ENCODE results near the gene FMNL3.
A peak's percentile ranks its signal among the peaks of the same experiment; 100 is the strongest.
"Not testable (repeated sequence)": the region's sequence is repeated elsewhere in the genome, so short reads cannot be mapped to it uniquely, and the experiment has no call there.

Gene FMNL3

DNA sequence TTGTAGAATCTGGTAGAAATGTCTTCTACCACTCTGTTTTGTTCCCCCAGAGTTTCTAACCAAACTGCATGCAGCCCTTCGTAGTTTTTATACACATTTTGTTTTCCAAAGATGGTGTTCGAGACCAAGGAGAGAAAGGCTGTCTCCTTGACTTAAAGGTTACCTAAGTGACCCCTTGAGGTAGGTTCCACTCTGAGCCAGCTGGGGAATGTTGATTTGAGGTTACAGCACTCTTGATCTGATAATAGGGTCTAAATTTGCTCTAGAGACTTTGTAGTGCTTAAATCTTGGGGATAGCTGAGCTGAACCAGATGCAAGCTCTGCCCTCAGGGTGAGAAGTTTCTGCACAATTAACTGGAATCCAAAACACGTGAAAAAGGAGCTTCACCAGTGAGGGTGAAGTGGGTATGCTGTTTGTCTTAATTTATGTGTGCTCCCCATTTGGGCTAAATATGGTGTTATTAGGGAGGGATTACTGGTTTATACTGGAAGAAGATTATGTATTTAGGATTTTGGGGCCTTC is 37.2 kb upstream of the FMNL3 start:
- TF ChIP-seq CTCF (conservative IDR thresholded peaks at IDR 0.05; ENCODE audit: low read depth, low read length), result no peak
- H3K4me3 ChIP-seq (ENCODE audit: low read length), result no peak overlapping the region
- no peak for DNase-seq (ENCODE audit: low read depth)

- peak overlapping the region; percentile 98 for H3K4me3 ChIP-seq (ENCODE audit: low read length)
- TF ChIP-seq CTCF (conservative IDR thresholded peaks at IDR 0.05; ENCODE audit: low read depth, low read length), result no peak
- peak; percentile 51 for DNase-seq (ENCODE audit: low read depth)
Observed at GRCh38 chr12:49741882-49742620, 34.8 kb upstream of the FMNL3 start.

- peak; percentile 100 for DNase-seq (ENCODE audit: low read depth)
- peak within 1 kb of the TSS; percentile 98 for H3K4me3 ChIP-seq (ENCODE audit: low read length)
- peak; percentile 96 for TF ChIP-seq CTCF (conservative IDR thresholded peaks at IDR 0.05; ENCODE audit: low read depth, low read length)
Observed at GRCh38 chr12:49740930-49741881, 34.0 kb upstream of the FMNL3 start, which contains the start of gene TMBIM6. Gene TMBIM6 (plus strand): TSS chr12:49741557. CDS start chr12:49752494, 10,937 bp downstream.

DNA sequence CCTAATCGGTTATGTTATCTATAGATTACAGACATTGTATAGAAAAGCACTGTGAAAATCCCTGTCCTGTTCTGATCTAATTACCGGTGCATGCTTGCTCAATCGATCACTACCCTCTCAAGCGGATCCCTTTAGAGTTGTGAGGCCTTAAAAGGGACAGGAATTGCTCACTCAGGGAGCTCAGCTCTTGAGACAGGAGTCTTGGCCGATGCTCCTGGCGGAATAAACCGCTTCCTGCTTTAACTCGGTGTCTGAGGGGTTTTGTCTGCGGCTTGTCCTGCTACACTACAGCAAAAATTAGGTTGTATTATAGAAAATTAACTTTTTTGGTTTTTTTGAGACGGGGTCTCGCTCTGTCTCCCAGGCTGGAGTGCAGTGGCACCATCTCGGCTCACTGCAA is 33.1 kb upstream of the FMNL3 start:
- not testable (repeated sequence) for DNase-seq (ENCODE audit: low read depth); H3K4me3 ChIP-seq (ENCODE audit: low read length)

- not testable (repeated sequence) for H3K4me3 ChIP-seq (ENCODE audit: low read length); DNase-seq (ENCODE audit: low read depth)
Observed at GRCh38 chr12:49738721-49739120, 31.5 kb upstream of the FMNL3 start.

GRCh38 chr12:49734900-49735299 is 27.7 kb upstream of the FMNL3 start:
- H3K4me3 ChIP-seq (ENCODE audit: low read length); DNase-seq (ENCODE audit: low read depth): not testable (repeated sequence)

DNA sequence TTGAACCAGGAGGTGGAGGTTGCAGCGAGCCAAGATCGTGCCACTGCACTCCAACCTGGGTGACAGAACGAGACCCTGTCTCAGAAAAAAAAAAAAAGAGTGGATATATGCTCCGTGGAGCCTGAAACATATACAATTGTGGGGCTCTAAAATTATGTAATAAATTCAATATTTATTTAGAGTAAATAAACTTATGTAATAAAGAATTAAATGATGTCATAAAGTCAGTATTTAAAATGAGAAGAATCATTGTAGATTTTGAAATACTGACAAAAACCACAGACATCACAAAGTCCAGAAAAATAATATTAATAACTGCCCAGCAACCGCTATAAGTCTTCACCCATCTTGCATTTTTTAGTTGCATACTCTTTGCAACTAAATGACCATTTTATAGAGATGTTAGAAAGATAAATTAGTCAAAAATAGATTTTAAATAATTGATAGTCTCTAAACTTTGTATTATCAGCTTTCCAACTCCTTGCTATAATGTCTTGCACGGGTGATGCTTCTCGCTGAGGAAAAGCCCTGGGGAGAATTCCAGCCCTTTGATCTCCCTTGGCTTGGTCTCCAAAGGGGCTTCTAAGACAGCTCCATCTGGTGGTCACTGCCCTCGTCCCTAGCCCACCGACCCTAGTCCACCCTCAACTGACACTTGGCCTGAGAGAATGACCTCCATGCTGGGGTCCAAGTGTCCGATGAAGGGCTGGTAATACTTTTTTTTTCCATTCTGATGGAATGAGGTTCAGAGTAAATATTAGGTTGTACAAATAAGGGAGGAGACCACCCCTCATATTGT is 26.2 kb upstream of the FMNL3 start:
- peak; percentile 18 for TF ChIP-seq CTCF (conservative IDR thresholded peaks at IDR 0.05; ENCODE audit: low read depth, low read length)

DNA sequence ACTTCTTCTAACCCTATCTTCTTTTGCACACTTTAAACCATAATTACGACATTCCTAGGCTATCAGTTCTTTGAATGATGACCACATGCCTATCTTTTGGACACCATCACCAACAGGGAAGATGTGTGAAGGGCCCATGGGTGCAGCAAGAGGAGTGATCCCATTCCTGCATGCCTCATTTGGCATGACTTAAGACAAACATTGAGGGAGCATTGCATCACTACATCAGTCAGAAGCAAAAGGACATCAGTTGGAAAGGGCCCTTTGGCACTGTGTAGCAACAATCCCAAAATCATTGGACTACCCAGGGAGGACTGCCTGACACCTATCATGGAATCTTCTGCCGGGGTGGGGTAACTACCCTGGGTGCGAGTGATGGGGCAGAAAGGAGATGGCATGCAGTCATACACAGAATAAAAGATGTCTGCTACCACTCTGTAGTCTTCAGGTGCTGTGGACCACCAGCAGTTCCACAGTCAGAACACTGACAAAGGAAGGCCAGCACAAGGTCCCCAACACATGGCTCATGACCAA is 23.4 kb upstream of the FMNL3 start:
- TF ChIP-seq CTCF (conservative IDR thresholded peaks at IDR 0.05; ENCODE audit: low read depth, low read length), result no peak
- no peak overlapping the region for H3K4me3 ChIP-seq (ENCODE audit: low read length)
- DNase-seq (ENCODE audit: low read depth), result no peak

More for the DNA sequence above, 26.2 kb upstream of the FMNL3 start:
- no peak overlapping the region for H3K4me3 ChIP-seq (ENCODE audit: low read length)
- DNase-seq (ENCODE audit: low read depth), result no peak
